ENCODE results near the gene IKBKG. TPM values are rescaled to one million over a fixed set of nuclear protein-coding genes. Genes with fewer than 3 reads are reported as not detected.

The IKBKG gene
- polyA plus RNA-seq, 1 donor (not counting 4 experiments of a cell fraction or from before 2014, with no cell fraction given), result 15.1 TPM

DNA sequence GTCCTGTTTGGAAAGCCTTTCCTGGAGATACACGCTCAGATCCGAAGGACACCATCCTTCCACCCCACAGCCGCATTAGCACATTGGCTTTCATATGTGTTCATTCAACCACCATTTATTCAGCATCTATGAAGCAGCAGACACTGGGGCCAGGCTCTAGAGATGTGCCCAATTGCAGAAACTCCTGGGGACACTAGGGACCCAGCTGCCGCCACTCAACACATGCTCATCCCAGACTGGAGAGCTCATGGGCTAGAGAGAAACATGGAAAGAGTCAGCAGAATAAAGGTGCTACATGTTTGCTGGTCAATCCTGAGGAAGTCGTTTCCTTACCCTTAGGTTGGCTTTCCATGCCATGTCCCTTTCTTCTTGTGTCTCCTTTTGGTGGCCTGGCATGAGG lies 45.1 kb downstream of the IKBKG start:
- H3K36me3 ChIP-seq (ENCODE audit: control insufficient read depth in 2 of 2, extremely low read depth in 1 of 2, insufficient read depth in 2 of 2, low read length in 2 of 2), result no peaks in the 10 kb centered on the region
- no peaks in the 10 kb centered on the region for H3K79me2 ChIP-seq (ENCODE audit: control insufficient read depth, insufficient read depth, low read length)
- DNase-seq (ENCODE audit: low read depth, low spot score), result no peak
- H3K9ac ChIP-seq (ENCODE audit: control insufficient read depth, extremely low read depth, insufficient read depth, low read length), result no peak overlapping the region
- dilution Hi-C loops (cut with MboI; ENCODE audit: extremely low pct_ligation_motif_present, low sequenced_read_pairs), result no loop called here
- peaks cover 14% of the 10 kb centered on the region for H3K4me1 ChIP-seq (ENCODE audit: control insufficient read depth, extremely low read depth, insufficient read depth, low read length)
- H3K4me2 ChIP-seq (ENCODE audit: control insufficient read depth, extremely low read depth, insufficient read depth, low read depth, low read length), result no peak overlapping the region
- TF ChIP-seq EZH2 (IDR thresholded peaks at IDR 0.05; ENCODE audit: low read length) (no peak), CTCF (optimal IDR thresholded peaks at IDR 0.05 in 1 of 3, IDR thresholded peaks at IDR 0.05 in 1 of 3, conservative IDR thresholded peaks at IDR 0.05 in 1 of 3; ENCODE audit: extremely low read depth in 1 of 3, insufficient read depth in 2 of 3, low read length in 3 of 3) (no peak)
- no peaks in the 10 kb centered on the region for H3K9me1 ChIP-seq (ENCODE audit: control insufficient read depth, extremely low read depth, insufficient read depth, low read length)
- no peak overlapping the region for H2AFZ ChIP-seq (ENCODE audit: control insufficient read depth, low read length)
- no peak for FAIRE-seq
- no peak overlapping the region for H3K4me3 ChIP-seq (ENCODE audit: control insufficient read depth in 2 of 3, extremely low read depth in 1 of 3, insufficient read depth in 2 of 3, low read depth in 1 of 3, low read length in 3 of 3)
- H3K9me3 ChIP-seq (ENCODE audit: control insufficient read depth, low read depth, low read length), result peaks cover 2% of the 10 kb centered on the region
- H3K27me3 ChIP-seq (ENCODE audit: control insufficient read depth, extremely low read depth, insufficient read depth, low read length), result no peaks in the 10 kb centered on the region
- H4K20me1 ChIP-seq (ENCODE audit: control insufficient read depth, extremely low read depth, insufficient read depth, low read length), result no peaks in the 10 kb centered on the region
- H3K27ac ChIP-seq (ENCODE audit: control insufficient read depth, insufficient read depth, low read length), result no peak overlapping the region

DNA sequence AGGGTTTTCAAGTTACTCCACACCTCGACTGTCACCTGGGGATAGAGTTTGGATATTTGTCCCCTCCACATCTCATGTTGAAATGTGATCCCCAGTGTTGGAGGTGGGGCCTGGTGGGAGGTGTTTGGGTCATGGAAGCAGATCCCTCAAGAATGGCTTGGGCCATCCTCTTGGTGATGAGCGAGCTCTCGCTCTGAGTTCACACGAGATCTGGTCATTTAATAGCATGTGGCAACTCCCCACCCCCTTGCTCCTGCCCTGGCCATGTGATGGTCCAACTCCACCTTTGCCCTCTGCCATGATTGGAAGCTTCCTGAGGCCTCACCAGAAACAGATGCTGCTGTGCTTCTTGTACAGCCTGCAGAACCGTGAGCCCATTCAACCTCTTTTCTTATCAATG lies 45.8 kb downstream of the IKBKG start:
- H4K20me1 ChIP-seq (ENCODE audit: control insufficient read depth, extremely low read depth, insufficient read depth, low read length), result no peaks in the 10 kb centered on the region
- peaks cover 14% of the 10 kb centered on the region for H3K4me1 ChIP-seq (ENCODE audit: control insufficient read depth, extremely low read depth, insufficient read depth, low read length)
- no peak overlapping the region for H3K4me2 ChIP-seq (ENCODE audit: control insufficient read depth, extremely low read depth, insufficient read depth, low read depth, low read length)
- H3K4me3 ChIP-seq (ENCODE audit: control insufficient read depth in 2 of 3, extremely low read depth in 1 of 3, insufficient read depth in 2 of 3, low read depth in 1 of 3, low read length in 3 of 3), result no peak overlapping the region
- no peak for DNase-seq (ENCODE audit: low read depth, low spot score)
- no peak overlapping the region for H3K9ac ChIP-seq (ENCODE audit: control insufficient read depth, extremely low read depth, insufficient read depth, low read length)
- no peak for FAIRE-seq
- peaks cover 3% of the 10 kb centered on the region for H3K9me3 ChIP-seq (ENCODE audit: control insufficient read depth, low read depth, low read length)
- H3K79me2 ChIP-seq (ENCODE audit: control insufficient read depth, insufficient read depth, low read length), result no peaks in the 10 kb centered on the region
- H3K9me1 ChIP-seq (ENCODE audit: control insufficient read depth, extremely low read depth, insufficient read depth, low read length), result no peaks in the 10 kb centered on the region
- dilution Hi-C loops (cut with MboI; ENCODE audit: extremely low pct_ligation_motif_present, low sequenced_read_pairs), result no loop called here
- TF ChIP-seq CTCF (optimal IDR thresholded peaks at IDR 0.05 in 1 of 3, IDR thresholded peaks at IDR 0.05 in 1 of 3, conservative IDR thresholded peaks at IDR 0.05 in 1 of 3; ENCODE audit: extremely low read depth in 1 of 3, insufficient read depth in 2 of 3, low read length in 3 of 3), result no peak
- H3K27ac ChIP-seq (ENCODE audit: control insufficient read depth, insufficient read depth, low read length), result no peak overlapping the region
- H3K27me3 ChIP-seq (ENCODE audit: control insufficient read depth, extremely low read depth, insufficient read depth, low read length), result no peaks in the 10 kb centered on the region
- no peaks in the 10 kb centered on the region for H3K36me3 ChIP-seq (ENCODE audit: control insufficient read depth in 2 of 2, extremely low read depth in 1 of 2, insufficient read depth in 2 of 2, low read length in 2 of 2)
- no peak overlapping the region for H2AFZ ChIP-seq (ENCODE audit: control insufficient read depth, low read length)
